SKM-1 treated with dmso at 0.1 percent for 144 hours (cell line): ENCODE results near the gene SP100.
A peak's percentile ranks its signal among the peaks of the same experiment; 100 is the strongest.
"Not testable (repeated sequence)": the region's sequence is repeated elsewhere in the genome, so short reads cannot be mapped to it uniquely, and the experiment has no call there.

Source experiments
- DNase-seq: peaks from one replicate; lab custom pipeline; 2025; ENCODE audit not compliant: unreplicated experiment; lab: John Stamatoyannopoulos, UW

SP100 gene

DNA sequence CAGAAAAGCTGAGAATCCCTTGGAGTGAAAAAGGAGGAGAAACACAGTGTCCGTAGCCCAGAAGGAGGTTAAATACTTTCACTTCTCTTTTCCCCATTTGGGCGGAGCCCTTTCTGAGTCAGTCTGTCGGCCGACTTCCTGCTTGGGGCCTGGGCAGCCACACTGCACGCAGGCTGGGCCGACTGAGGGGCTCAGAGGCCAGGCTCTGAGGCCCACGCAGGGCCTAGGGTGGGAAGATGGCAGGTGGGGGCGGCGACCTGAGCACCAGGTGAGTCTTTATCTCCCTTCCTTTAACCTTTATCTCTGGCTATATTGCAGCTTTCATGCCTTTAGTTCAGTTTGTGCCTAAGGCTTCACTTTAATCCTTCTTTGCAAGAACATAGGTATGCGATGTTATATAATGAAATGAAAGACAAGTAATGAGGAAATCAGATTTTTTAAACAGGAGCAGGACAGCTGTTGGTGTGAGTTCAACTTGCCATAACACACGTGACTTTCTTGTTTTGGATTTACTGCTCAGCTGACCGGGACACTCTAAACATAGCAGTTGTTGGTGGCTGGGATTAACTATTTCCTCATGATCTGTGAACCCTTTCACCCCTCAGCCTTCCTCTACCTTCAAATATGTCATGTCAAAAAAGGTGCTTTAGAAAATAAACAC is at the start of gene SP100:
TSS of gene SP100 (plus strand) at position 141 of the 661 bp plus-strand sequence. CDS start at position 237, 96 bp downstream.
- peak; percentile 78 for DNase-seq

DNA sequence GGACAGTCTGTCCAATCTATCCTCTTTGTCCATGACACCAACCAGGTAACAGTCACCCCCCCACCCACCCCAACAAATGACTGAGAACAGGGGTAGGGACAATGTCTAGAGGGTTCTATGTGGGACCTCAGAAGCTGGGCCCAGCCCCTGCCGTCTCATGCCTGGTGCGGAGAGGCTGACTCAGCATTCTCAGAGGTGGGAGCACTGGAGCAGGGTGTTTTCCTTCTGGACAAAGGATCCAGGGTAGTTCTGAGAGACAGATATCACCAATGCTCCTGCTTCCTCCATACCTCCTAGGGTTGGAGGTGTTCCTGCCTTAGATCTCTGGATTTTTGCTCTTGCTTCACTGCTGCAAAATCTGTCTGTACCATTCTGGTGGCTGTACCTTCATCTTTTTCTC is 33.9 kb upstream of the SP100 start:
- DNase-seq, result no peak

DNA sequence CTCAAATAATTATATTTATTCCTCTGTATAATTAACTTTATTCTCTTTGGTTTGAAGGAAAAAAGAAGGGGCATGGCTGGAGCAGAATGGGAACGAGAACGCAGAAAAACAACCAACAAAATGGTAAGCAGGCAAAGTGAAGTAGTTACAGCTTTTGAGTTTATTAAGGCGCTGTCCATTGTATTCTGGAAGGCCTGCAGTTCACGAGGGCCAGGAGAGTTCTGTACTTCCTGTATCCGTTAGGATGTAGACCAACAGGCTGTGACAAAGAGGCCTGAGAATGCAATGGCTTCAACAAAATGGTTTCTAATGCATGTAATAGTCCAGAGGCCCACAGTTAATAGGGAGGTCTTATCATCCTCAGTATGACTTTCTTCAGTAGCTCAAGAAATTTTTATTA is 32.5 kb upstream of the SP100 start:
- no peak for DNase-seq

- no peak for DNase-seq
Measured at GRCh38 chr2:230384986-230385385, 31.0 kb upstream of the SP100 start.

GRCh38 chr2:230394301-230394700 is 21.7 kb upstream of the SP100 start:
- DNase-seq, result no peak

GRCh38 chr2:230398698-230399097 is 17.3 kb upstream of the SP100 start:
- not testable (repeated sequence) for DNase-seq

GRCh38 chr2:230400041-230400440 is 16.0 kb upstream of the SP100 start:
- no peak for DNase-seq

GRCh38 chr2:230400454-230400853 is 15.5 kb upstream of the SP100 start:
- DNase-seq, result no peak

DNA sequence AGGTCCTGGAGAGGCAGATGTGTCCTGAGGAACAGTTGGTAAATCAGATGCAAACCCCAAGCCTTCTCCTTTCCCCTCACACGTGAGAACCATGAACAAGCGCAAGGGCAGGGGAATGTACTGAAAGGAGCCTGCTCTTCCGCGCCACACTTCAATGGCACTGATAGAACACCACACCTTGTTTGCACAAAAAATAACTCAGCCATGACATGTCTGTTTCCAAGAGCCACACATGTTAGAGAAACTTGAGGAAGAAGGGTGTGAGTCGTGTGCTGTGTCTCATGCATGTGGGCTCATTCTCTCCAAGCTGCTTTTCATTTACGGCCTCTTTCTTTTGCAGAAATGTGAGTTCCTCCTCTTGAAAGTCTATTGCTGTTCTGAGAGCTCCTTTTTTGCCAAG is 15.0 kb upstream of the SP100 start:
- DNase-seq, result not testable (repeated sequence)

DNA sequence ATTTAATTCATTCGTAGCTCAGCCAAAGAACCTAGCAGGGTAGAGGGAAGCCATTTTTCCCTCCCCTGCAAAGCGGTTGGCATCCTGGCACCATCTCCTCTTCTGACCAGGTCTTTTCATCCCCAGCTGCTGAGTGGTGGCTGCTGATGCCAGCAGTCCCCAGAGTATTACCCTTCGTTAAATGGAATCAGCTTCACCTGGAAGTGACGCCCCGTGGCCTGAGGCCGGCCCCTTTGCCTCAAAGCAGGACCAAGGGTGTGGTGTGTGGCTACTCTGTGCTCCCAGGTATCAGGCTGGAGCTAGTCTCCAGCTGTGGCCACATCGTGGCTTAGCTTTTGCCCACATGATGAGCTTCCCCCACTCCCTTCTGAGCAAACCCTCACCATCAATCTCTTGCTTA is 12.3 kb upstream of the SP100 start:
- DNase-seq, result no peak

- no peak for DNase-seq
Measured at GRCh38 chr2:230405824-230406223, 10.2 kb upstream of the SP100 start.

GRCh38 chr2:230408244-230408842 is 7.7 kb upstream of the SP100 start:
- no peak for DNase-seq

- not testable (repeated sequence) for DNase-seq
Measured at GRCh38 chr2:230409316-230409715, 6.7 kb upstream of the SP100 start.

DNA sequence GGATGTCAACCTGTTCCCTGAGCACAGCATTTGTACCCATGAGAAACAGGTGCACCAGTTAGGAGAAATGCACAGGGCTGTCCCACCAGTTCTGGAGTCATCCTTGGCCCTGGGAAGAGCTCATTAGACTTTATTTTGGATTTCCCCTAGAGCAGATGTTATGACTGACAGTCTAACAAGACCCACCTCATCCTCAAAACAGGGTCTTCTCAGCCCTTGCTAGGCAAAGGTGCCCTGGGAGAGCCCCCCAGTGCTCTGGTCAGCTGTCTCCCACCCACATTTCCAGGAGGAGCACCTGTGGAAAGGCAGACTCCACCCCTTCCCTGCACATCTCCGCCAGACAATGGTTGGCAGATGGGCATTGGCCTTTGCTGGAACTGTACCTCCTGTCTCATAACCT is 5.7 kb upstream of the SP100 start:
- DNase-seq, result no peak

DNA sequence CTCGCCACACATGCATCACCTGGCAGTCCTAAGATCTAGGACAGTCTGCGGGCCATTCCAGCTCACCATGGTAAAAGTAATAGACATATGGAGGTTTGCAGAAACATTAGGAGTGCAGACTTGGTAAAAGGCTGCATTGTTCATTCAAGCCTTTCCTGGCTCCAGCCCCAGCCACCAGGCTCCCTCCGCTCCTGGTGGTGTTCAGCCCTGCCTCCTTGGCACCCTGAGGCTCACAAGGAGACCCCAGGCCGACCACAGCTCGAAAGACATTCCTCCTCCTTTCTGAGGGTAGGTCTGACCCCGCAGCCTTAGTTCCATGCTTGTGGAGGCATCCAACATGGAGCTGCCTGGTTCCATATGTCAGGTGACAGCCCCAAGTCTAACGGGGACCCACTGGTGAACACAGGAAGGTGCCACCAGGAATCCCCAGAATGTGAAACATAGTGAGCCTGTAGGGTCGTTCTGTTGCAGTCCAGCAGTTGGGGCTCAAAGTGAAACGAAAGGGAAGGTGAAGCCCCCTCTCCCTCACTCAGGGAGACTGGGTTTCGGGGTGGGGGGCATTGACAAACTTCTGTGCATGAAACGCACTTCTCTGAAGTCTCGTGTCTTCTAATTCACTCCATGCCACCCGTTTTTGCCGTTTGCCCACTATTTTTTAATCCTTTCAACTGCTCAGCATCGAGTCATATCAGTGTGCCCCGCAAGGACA is 5.0 kb upstream of the SP100 start:
- DNase-seq, result no peak

GRCh38 chr2:230411570-230412370 is 4.2 kb upstream of the SP100 start:
- peak; percentile 45 for DNase-seq

GRCh38 chr2:230412371-230412711 is 3.7 kb upstream of the SP100 start:
- DNase-seq, result peak; percentile 41

DNA sequence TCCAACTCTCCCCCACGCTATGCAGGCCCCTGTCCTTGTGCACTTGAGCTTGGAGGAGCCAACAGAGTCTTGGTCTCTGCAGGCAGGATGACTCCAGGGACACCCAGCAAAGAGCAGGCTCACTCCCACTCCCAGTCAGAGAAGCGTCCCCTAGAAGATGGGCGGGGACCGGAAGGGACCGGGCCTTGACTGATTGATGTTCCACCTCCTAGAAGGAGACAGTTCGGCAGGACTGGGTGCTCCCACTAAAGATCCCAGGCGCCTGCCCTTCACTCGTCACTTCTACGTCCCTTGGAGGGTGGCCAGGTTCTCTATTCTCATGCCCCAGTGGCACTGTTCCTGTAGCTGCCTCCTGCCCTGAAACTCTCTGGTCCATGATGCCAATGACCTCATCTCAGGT is 3.2 kb upstream of the SP100 start:
- no peak for DNase-seq

DNA sequence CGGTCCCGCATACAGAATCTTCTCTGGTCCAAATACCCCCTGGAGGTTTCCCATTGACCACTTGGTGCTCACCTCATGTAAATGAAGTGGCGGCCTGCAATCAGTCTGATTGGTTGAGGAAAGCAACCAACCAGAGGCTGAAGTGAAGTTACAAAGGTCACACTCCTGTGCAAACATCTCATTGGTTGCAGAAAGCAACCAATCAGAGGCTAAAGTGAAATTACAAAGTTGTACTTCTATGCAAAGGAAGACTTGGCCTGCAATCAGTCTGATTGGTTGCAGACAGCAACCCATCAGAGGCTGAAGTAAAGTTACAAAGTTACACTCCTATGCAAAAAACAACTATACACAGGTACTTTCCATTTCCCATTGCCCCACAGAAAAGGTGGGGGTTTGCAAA is 2.5 kb upstream of the SP100 start:
- no peak for DNase-seq

DNA sequence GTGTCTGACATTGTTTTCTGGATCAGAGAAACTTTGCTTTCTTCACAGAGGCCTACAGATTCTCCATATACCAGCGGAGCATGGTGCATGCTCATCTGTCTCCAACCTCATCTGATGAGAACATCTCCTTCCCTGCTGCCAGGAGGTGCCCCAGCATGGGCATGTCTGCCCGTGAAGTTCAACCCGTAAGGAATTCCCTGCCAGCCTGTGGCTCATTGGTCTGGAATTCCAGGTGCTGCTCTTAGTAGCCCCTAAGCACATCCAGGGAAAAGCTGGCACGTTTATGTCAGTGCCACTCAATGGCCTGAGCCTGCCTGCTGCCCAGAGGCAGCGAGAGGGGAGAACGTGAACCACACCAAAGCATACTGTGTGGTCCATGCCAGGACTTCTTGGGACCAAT is 1.7 kb upstream of the SP100 start:
- DNase-seq, result no peak

GRCh38 chr2:230417436-230417835 is 1.4 kb downstream of the SP100 start:
- DNase-seq, result no peak
